Right ventricle myocardium inferior (tissue), 1 donor: ENCODE data around the gene DIS3L2. TPM values are rescaled to one million over a fixed set of nuclear protein-coding genes. Genes with fewer than 3 reads are reported as not detected.
"Not testable (repeated sequence)": the region's sequence is repeated elsewhere in the genome, so short reads cannot be mapped to it uniquely, and the experiment has no call there.

Source experiments
- ATAC-seq: fragments of 200-7000 bp; cut with Tn5 transposase; one replicate; pipeline ENCODE4 v1.9.1; 2020; ENCODE audit warnings: mild to moderate bottlenecking, moderate library complexity
- DNase-seq: peaks from one replicate; pipeline ENCODE4 v3.0.0; 2021; ENCODE audit errors: missing footprints
- intact Hi-C: fragments of 100-400 bp; cut with DNase I; formaldehyde crosslinking; loops from one replicate; pipeline ENCODE4 v1.11.0; 2022
- total RNA-seq: library from RNA; stranded (reverse); fragmentation: NEBNext Ultra II Directional; extraction: Animal tissue kit (Norgen Biotek cat#: 25700); gene quantifications from one replicate; pipeline ENCODE4 v1.2.1, GENCODE V29; 2021
- donor health status: DM: no; HTN: yes; CAD: no; lungs with severe emphysema.

The DIS3L2 gene
- total RNA-seq, 1 donor from 2014 or later, result 16.9 TPM

DNA sequence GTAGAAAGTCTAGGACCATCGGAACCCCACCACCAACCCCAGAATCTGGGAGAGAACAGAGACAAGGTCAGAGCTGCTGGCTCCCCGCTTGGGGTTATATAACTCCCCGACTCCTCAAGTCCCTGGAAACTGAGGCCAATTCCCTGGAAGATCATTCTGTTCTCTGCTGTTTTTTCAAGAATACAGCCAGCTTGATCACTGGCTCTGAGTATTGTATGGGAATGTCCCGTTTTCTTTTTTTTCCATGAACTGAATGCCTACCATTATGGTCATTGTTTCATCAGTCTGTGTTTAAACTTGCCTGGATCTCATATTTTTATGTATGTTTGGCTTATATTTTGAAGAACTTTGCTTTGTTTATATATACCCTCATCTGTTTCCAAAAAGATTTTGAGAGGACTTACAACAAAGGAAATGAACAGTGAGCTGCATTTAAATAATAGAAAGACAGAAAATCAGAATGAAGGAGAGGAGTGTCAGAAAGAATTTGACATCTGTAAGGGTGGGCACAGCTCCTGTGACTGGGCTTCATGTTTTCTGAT lies 327.0 kb downstream of the DIS3L2 start:
- DNase-seq (no peak), ATAC-seq (no peak)
- intact Hi-C loops, result no loop called here

DNA sequence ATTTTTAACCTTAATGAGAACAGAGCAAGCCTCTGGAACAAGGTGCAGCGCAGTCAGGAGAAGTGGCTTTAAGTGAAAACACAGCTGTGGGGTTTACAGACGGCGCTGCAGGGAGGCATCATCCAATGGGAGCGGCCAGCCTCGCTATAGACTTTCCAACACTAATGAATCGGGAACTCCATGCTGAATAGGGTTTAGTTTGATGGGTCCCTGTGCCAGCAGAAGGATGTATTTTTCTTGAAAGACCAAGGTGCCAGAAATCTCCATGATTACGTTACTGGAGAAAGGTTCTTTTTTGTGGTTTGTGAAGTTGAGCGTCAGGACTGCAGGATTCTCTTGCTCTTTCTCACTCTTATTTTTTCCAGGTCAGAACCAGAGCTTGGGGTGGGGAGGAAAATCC lies 329.2 kb downstream of the DIS3L2 start:
- DNase-seq, result no peak
- intact Hi-C loops, result no loop called here
- ATAC-seq, result no peak

DNA sequence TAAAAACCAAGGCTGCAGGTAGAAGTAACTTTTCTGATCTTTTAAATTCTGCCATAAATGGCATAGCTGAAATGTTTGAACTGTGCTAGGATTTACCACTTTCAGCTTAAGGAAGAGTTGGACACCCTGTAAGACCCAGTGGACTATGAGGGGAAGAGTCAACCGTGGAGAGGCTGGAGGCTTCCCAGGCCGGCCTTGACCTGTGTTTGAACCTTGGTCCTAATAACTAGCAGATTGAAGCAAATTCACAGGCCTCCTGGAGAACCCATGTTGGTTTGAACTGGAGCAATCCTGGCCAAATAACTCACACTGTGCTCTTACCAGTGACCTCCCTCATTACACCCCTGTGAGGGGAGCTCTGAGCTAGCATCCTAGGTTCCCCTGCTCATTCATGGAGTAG lies 329.8 kb downstream of the DIS3L2 start:
- DNase-seq (no peak), ATAC-seq (no peak)
- intact Hi-C loops, result no loop called here

DNA sequence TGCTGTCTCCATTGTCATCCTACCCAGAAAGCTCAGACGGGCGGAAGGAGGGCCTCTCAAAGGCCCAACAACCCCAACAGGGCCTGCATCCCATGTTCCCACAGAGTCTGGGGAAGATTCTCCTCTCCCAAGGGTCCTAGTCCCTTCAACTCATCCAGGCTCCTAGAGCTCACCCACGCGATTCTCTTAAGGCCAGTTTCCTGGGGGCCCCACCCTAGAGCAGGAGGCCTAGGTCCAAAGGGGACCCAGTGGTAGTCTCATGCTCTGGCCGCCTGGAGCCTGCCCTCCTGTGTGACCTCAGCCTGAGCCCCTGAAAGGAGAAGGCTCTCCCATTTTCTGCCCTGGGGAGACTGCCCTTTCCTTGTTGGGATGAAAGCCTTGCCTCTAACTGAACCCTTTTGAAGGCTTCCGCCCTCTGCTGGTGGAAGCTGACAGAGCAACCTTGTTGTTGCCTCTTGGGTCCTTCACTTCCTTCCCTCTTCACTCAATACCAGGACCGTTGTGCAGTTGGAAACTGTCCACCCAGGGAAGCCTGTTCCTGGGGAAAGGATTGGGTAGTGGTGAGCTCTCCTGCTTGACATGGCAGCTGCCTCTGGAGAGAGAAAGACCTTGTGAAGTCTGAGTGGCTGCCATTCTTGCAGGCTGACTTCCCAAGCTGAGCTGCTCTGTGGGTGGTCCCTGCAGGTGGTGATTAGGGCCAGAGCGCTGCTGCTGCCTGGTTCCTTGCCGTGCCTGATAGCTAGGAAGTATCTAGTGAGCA lies 331.1 kb downstream of the DIS3L2 start:
- DNase-seq (no peak), ATAC-seq (no peak)
- intact Hi-C loops, result no loop called here

DNA sequence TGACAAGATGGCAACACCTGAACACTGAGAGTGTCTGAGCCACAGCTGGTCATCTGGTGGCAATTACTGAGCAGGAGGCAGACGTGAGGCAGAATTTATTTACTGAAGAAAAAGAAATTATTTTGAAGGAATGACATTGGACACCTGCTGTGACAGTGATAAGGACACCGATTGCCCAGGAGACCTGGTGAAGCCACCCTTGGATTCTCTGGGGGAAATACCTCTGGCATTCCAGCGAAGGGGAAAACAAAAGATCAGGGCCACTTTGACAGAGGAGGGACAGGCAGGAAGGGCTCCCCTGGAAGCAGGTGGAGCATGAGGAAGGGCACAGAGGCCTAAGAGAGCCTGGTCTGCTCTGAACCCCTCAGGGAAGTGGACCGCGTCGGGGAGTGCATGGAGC lies 331.7 kb downstream of the DIS3L2 start:
- intact Hi-C loops, result no loop called here
- no peak for DNase-seq
- no peak for ATAC-seq

DNA sequence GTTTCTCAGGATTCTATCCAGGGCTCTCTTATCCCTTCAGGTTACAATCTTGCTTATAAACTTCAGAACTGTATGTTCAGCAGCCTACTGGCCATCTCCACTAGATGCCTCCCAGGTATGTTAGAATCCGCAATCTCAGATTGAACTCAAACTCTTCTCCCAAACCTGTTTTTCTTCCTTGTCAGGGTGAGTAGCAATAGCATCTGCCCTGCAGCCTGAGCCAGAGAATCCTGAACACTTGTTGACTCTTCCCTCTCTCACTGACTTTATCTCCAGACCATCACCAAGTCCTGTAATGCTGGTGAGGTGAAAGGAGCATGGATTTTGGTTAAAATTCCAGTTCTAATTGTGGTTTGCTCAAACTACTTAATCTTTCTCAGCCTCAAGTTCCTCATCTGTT lies 334.5 kb downstream of the DIS3L2 start:
- DNase-seq (no peak), ATAC-seq (no peak)
- intact Hi-C loops, result no loop called here

DNA sequence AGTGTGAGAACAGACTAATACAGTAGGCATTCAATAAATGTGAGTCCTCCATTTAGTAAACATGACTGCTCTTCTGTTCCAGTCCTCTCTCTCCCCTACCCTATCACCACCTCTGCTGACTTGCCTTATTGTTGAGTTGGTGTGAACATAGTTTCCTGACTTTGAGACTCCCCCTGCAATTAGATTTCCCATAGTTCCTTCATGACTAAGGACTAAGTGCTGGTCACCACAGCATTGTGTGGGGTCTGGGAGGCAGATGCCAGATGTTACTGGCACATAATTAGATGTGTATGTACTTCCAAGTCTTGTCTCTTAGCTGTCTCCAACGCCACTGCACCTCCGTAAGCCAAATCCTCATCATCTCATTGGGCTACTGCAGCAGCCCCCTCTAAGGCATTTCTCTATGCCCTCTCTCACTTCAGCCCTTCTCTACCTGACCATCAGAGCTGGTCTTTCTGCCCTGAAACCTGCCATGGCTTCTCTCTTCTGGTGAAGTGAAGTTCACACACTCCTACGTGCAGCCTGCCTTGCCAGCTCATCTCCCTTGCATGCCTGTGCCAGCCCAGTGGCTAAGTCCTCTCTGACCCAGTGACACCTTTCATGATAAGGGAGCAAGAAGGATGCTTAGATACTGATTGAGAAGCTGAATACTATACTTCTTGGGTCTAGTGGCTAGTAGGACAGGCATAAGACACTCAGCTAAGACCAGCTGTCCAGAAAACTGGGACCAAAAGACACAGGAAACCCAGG lies 335.4 kb downstream of the DIS3L2 start:
- ATAC-seq (no peak), DNase-seq (no peak)
- intact Hi-C loops, result no loop called here

DNA sequence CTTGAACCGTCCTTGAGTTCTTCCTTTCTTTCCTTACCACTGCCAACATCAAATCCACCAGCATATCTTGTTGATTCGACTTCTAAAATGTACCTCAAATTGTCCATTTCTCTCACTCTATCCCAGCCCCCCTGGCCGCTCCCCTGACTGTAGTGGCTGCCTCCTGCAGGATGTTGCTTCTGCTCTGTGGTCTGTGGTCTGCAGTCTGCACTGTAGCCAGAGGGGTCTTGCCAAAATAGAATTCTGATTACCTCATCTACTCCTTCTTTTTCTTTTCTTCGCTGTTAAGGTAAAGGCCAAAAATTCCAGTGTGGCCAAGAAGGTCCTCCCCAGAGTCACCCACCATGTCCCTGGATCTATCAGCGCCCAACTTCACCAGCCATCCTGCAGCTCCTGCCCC lies 337.6 kb downstream of the DIS3L2 start:
- no peak for DNase-seq
- ATAC-seq, result no peak
- intact Hi-C loops, result no loop called here

DNA sequence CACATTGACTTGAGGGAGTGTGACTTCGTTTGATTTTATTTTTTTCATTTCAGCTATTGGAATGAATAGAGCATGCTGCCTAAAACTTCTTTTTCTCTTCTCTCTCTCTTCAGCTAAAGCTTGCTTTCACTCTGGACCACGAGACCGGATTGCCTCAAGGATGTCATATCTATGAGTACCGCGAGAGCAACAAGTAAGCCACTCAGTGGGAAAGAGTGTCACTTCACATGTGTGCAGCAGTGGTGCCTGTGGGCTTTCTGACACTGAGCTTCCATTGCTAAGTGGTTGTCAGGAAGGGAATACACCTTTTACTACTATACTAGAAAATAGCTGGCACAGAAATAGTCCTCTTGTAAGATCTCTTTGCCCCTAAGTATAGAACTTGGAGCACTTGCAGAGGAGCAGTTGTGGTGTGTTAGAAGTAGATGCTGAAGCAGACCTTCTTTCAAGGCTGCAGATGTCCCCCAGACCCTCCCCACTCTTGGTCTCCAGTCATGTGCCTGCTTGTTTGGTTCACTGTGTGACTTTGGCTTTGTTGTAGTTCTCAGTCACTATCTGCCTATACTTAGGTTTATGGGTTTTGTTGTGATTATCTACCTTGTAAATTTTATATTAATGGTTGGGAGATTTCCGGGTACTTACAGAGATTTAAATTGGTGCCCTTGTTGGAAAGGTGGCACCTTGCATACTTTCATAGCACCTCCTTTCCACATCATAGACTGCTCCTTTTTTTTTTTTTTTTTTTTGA lies 338.6 kb downstream of the DIS3L2 start:
- no peak for ATAC-seq

DNA sequence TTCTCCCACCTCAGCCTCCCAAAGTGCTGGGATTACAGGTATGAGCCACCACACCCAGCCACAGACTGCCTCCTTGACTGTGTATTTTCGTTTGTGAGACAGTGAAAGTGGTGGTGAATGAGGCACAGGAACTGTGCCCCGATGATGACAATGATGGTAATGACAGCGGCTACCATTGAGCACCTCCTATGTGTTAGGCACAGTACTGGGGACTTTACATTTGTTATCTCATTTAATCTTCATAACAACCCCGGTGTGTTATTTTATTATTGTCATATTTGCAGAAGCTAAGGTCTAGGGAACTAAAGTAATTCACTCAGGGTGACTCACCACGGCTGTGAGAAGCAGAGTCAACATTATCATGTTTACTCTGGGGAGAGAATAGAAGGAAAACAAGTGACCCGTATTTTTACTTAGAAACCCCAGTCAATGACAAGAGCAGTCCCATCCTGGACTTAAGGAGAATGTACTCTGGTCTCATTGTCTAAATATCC lies 339.4 kb downstream of the DIS3L2 start:
- ATAC-seq (no peak), DNase-seq (no peak)
- intact Hi-C loops, result no loop called here

More for the DNA sequence above, 338.6 kb downstream of the DIS3L2 start:
- intact Hi-C loops, result no loop called here
- no peak for DNase-seq

DNA sequence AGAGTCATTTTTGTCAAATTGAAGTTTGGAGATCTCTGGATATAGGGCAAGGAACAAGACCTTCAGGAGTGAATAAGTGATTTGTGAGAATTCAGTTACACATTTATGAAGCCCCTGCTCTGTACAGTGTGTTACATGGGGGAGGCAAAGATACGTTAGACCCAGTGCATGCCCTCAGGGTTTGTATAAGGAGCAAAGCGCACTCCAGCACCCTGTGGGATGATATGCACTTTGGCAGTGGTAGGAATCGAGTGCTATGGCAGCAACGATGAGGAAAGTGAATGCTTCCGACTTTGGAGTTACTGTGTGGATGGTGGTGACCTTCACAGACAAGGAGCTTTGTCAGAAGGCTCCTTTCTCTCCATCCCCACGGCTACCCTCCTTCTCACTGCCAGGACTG lies 342.7 kb downstream of the DIS3L2 start:
- intact Hi-C loops, result no loop called here
- DNase-seq (no peak), ATAC-seq (no peak)

DNA sequence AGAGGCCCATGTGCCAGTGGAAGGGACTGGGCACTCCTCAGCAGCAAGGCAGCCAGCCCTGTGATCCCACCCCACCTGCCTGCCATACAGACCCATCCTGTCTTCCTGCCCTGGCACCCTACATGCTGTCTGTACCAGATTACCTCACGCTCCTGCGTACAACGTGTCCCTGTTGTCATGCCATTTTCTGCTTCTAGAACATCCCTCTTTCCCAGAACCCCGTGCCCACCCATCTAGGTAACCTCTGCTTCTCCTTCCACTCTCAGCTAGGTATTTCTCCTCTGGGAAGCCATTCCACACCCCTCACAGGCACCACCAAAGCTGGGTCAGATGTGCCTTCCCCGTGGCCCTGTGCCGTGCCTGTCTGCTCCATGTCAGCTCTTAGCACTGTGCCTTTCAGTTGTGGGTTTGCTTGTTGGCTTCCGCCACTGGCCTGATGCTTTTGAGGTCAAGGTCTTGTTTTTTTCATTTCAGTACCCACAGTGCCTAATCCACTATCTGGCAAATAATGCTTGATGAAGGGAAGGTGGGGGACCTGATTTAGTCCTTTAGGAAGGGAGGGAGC lies 345.3 kb downstream of the DIS3L2 start:
- intact Hi-C loops, result no loop called here
- no peak for ATAC-seq
- DNase-seq, result no peak

DNA sequence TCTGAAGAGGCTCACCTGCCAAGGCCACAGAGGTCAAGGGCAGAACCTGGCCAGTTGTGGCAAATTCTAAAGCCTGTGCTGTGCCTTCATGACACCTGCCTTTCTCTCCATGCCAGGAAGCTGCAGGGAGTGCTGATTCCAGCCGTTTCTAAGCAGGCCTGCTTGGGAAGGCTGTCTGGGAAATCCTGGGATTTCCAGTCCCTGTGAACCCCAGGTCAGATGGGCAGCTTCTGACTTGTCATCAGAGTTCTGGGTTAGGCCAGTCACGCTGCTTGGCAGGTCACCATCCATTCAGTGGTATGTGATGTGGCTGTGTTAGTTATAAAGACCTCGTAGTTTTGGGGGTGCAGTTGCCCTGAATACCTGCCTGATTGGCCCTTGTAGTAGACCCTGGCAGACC lies 346.3 kb downstream of the DIS3L2 start:
- no peak for ATAC-seq
- intact Hi-C loops, result no loop called here
- DNase-seq, result no peak

DNA sequence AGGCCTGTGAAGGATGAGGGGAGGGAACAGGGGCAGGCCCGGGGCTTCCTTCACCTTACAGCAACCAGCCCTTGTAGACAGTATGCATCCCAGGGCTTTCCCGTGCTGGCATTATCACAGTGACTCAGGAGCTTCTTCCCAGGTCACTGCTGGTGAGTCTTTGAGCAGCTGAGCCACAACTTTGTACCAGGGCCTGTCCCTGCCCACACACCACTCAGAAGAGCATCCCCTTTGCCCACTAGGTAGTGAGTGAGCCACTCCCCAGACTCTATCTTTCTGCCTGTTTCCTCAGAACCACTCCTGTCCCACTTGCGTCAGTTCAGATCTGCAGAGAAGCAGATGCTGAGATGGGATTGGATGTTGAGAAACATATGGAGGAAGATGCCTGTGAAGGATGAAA lies 347.5 kb downstream of the DIS3L2 start:
- DNase-seq (no peak), ATAC-seq (no peak)
- intact Hi-C loops, result no loop called here

DNA sequence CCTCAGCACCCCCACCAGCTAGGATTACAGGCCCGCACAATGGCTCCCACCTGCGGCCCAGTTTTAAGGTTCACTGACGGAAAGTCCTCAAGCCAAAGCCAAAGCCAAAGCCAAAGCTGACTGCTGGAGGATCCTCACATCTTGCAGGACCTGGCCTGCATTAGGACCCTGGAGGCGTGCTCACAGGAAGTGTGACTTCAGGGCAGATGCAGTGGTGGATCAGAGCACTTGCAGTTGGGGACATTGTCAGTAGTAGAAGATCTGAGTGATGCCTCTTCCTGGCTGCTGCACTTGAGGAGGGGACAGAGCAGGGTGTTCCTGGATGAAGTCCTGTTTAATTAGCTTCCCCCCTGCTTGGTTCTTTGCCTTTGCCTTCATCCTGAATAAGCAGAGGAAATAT lies 348.1 kb downstream of the DIS3L2 start:
- intact Hi-C loops, result no loop called here
- DNase-seq, result no peak
- no peak for ATAC-seq

DNA sequence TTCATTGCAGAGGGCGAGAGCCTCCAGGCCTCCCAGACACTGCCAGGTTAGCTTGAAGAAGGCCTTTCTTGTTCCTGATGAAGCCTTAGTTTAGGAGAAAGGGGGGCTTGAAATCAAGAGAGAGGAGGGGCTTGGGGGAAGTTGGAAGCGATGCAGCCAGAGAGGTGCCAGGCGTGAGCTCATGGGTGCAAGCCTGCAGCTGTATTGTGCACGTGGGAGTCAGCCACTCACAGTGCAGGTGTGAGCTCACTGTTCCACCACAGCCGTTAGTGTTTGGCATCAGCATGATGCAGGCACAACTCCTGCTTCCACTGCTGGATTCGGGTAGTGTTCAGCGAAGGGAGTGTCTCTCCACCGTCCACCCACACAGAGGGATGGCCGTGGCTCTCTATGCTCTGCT lies 348.6 kb downstream of the DIS3L2 start:
- ATAC-seq (no peak), DNase-seq (no peak)
- intact Hi-C loops, result no loop called here

DNA sequence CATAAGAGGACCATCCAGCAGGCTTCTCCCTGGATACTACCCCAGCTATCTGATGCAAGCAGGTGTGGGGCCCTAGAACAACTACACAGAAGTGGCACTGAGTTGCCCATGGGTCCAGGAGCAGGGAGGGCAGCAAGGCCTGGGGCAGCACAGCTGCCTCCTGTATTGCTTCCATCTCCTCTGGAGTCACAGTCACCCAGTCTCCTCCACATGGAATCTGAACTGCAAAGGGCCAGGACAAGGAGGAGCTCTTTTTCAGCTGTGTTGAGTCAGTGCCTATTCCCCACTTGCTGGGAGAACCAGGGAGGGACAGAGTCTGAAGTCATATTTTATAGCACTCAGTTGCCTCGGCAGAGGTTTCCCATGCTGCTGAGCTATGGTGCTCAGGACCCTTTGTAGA lies 349.2 kb downstream of the DIS3L2 start:
- ATAC-seq (peak; percentile 64), DNase-seq (no peak)
- intact Hi-C loops, result no loop called here

DNA sequence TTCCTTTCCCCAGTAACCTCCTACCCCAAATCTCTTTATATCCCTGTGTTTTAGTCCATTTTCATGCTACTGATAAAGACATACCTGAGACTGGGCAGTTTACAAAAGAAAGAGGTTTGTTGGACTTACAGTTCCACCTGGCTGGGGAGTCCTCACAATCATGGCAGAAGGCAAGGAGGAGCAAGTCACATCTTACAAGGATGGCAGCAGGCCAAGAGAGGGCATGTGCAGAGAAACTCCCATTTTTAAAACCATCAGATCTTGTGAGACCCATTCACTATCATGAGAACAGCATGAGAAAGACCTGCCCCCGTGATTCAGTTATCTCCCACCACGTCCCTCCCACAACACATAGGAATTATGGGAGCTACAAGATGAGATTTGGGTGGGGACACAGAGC lies 352.1 kb downstream of the DIS3L2 start:
- DNase-seq, intact Hi-C loops, ATAC-seq: not testable (repeated sequence)
